OCI-LY3 (cell line): Measurements from ENCODE around the gene DNAH14.
A peak's percentile ranks its signal among the peaks of the same experiment; 100 is the strongest.

Experiments used
- H2AFZ ChIP-seq: fragments of 200-600, 300-600 bp; shearing (Covaris generic); 2 replicates; pipeline ENCODE4 v1.6.0; 2014; ENCODE audit warnings: antibody characterized with exemption, low read depth, low read length
- H3K27ac ChIP-seq: fragments of 200-600, 300-600 bp; sonication (generic); 2 replicates; pipeline ENCODE4 v1.5.1; 2014; ENCODE audit warnings: mild to moderate bottlenecking, low read length, moderate library complexity, mixed read lengths
- H3K27me3 ChIP-seq: fragments of 200-600, 300-600 bp; sonication (generic); 2 replicates; pipeline ENCODE4 v1.6.1; 2014; ENCODE audit warnings: low read depth, low read length, mixed read lengths
- H3K36me3 ChIP-seq: fragments of 200-600, 300-600 bp; sonication (generic); replicated peaks from 2 replicates; pipeline ENCODE3; 2014; ENCODE audit warnings: low read depth, low read length, mixed read lengths
- H3K4me1 ChIP-seq: fragments of 300-600, 200-600 bp; sonication (generic); 2 replicates; pipeline ENCODE4 v1.6.1; 2014; ENCODE audit warnings: low read length, mixed read lengths
- H3K4me2 ChIP-seq: fragments of 200-600, 300-600 bp; sonication (generic); 2 replicates; pipeline ENCODE4 v1.6.1; 2014; ENCODE audit warnings: low read length, mixed read lengths
- H3K4me3 ChIP-seq: fragments of 300-600, 200-600 bp; sonication (generic); 2 replicates; pipeline ENCODE4 v1.5.1; 2014; ENCODE audit warnings: antibody characterized with exemption, mild to moderate bottlenecking, low read length, moderate library complexity
- H3K79me2 ChIP-seq: fragments of 300-600, 200-600 bp; shearing (Covaris generic); 2 replicates; pipeline ENCODE4 v1.6.1; 2014; ENCODE audit warnings: mild to moderate bottlenecking, low read length, mixed read lengths
- H3K9ac ChIP-seq: fragments of 300-600, 200-600 bp; shearing (Covaris generic); 2 replicates; pipeline ENCODE4 v1.6.0; 2014; ENCODE audit warnings: mild to moderate bottlenecking, low read length, moderate library complexity
- H3K9me3 ChIP-seq: fragments of 200-600, 300-600 bp; shearing (Covaris generic); 2 replicates; pipeline ENCODE4 v1.6.1; 2014; ENCODE audit warnings: low read length, mixed read lengths; ENCODE audit not compliant: insufficient read depth
- H4K20me1 ChIP-seq: fragments of 200-600, 300-600 bp; sonication (generic); 2 replicates; pipeline ENCODE4 v1.6.1; 2016; ENCODE audit warnings: low read length, mixed read lengths; ENCODE audit not compliant: insufficient read depth
- EZH2phosphoT487 ChIP-seq: fragments of 200-600 bp; shearing (Covaris generic); IDR thresholded peaks from 2 replicates; pipeline ENCODE4 v1.6.1; 2018; ENCODE audit warnings: antibody characterized with exemption, mixed run types, low read depth
- TF ChIP-seq, protein P1 (sequence below): fragments of 200-600, 300-600 bp; sonication (generic); IDR thresholded peaks from 2 replicates; pipeline ENCODE4 v1.5.1; 2014; ENCODE audit warnings: antibody characterized with exemption, low read length, low read depth

DNAH14 gene

DNA sequence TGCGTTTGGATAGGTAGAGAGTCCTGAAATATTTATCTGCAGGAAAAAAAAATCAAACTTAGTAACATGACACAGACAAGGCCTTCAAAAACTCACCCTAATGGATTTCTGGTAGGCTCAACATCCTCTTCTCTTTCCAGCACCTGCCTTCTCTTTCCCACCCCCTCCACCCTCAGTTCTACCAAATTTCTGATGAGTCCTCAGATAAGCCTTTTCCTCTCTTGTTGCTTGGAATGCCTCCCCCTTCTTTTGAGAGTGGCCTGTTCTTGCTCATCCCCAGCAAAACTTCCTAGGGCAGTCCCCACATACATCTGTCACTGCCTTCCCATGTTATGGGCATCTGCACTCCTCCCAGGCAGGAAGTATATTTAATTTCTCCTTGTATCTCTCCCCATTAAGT is 506.0 kb downstream of the DNAH14 start:
- Histone ChIP-seq H3K36me3 (no peaks in the 10 kb centered on the region), H3K4me2 (peak overlapping the region; percentile 53), H3K9me3 (no peaks in the 10 kb centered on the region), H4K20me1 (no peaks in the 10 kb centered on the region), H3K27me3 (no peaks in the 10 kb centered on the region), H3K79me2 (no peaks in the 10 kb centered on the region), H3K4me1 (peaks cover 46% of the 10 kb centered on the region), H3K27ac (peak overlapping the region; percentile 39), H3K4me3 (peak overlapping the region; percentile 37), H2AFZ (peak overlapping the region; percentile 29), H3K9ac (peak overlapping the region; percentile 12)
- TF ChIP-seq, protein P1, sequence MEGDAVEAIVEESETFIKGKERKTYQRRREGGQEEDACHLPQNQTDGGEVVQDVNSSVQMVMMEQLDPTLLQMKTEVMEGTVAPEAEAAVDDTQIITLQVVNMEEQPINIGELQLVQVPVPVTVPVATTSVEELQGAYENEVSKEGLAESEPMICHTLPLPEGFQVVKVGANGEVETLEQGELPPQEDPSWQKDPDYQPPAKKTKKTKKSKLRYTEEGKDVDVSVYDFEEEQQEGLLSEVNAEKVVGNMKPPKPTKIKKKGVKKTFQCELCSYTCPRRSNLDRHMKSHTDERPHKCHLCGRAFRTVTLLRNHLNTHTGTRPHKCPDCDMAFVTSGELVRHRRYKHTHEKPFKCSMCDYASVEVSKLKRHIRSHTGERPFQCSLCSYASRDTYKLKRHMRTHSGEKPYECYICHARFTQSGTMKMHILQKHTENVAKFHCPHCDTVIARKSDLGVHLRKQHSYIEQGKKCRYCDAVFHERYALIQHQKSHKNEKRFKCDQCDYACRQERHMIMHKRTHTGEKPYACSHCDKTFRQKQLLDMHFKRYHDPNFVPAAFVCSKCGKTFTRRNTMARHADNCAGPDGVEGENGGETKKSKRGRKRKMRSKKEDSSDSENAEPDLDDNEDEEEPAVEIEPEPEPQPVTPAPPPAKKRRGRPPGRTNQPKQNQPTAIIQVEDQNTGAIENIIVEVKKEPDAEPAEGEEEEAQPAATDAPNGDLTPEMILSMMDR, result no peak
- TF ChIP-seq EZH2phosphoT487, result no peak

GRCh38 chr1:225435957-225436392 is 506.5 kb downstream of the DNAH14 start:
- H3K79me2 ChIP-seq, result no peaks in the 10 kb centered on the region
- H3K9ac ChIP-seq, result peak overlapping the region; percentile 12
- H3K4me2 ChIP-seq, result peak overlapping the region; percentile 53
- peak overlapping the region; percentile 29 for H2AFZ ChIP-seq
- no peaks in the 10 kb centered on the region for H4K20me1 ChIP-seq
- H3K27ac ChIP-seq, result peak overlapping the region; percentile 39
- H3K4me1 ChIP-seq, result peaks cover 48% of the 10 kb centered on the region
- H3K27me3 ChIP-seq, result no peaks in the 10 kb centered on the region
- TF ChIP-seq, protein P1, result no peak
- TF ChIP-seq EZH2phosphoT487, result no peak
- H3K4me3 ChIP-seq, result peak overlapping the region; percentile 37
- H3K9me3 ChIP-seq, result no peaks in the 10 kb centered on the region
- H3K36me3 ChIP-seq, result no peaks in the 10 kb centered on the region

DNA sequence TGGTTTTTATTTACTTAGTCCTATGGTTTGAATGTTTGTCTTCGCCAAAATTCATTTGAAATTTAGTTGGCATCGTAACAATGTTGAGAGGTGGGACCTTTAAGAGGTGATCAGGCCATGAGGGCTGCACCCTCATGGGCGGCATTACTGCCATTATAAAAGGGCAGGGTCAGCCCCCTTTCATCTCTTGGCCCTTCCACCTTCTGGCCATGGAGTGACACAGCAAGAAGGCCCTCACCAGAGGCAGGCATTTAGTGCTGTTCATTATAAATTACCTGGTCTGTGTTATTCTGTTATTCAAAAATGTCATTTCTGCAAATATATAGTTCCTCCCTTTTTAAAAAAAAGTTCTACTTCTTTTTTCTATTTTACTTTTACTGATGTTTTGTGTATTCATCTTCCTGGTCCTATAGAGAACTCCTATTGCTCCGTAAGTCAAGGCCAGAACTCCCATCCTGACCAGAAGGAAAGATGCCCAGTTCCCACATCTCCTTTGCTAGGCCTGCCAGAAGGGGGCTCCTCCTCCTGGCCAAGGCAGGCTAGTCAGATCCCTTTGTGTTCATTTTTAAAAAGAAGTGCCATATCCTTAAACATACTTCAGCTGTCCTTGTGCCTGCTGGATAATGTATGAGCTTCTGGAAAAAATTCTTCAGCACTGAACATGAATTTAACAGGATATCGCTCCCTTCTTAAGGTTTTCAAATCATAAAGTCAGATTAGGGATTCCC is 508.4 kb downstream of the DNAH14 start:
- Histone ChIP-seq H3K27ac (no peak overlapping the region), H3K9ac (no peak overlapping the region), H3K4me1 (peaks cover 62% of the 10 kb centered on the region), H3K36me3 (no peaks in the 10 kb centered on the region), H4K20me1 (no peaks in the 10 kb centered on the region), H3K9me3 (no peaks in the 10 kb centered on the region), H3K4me2 (no peak overlapping the region), H3K79me2 (no peaks in the 10 kb centered on the region), H3K4me3 (no peak overlapping the region), H3K27me3 (no peaks in the 10 kb centered on the region), H2AFZ (no peak overlapping the region)
- TF ChIP-seq, protein P1, result peak; percentile 56
- no peak for TF ChIP-seq EZH2phosphoT487

DNA sequence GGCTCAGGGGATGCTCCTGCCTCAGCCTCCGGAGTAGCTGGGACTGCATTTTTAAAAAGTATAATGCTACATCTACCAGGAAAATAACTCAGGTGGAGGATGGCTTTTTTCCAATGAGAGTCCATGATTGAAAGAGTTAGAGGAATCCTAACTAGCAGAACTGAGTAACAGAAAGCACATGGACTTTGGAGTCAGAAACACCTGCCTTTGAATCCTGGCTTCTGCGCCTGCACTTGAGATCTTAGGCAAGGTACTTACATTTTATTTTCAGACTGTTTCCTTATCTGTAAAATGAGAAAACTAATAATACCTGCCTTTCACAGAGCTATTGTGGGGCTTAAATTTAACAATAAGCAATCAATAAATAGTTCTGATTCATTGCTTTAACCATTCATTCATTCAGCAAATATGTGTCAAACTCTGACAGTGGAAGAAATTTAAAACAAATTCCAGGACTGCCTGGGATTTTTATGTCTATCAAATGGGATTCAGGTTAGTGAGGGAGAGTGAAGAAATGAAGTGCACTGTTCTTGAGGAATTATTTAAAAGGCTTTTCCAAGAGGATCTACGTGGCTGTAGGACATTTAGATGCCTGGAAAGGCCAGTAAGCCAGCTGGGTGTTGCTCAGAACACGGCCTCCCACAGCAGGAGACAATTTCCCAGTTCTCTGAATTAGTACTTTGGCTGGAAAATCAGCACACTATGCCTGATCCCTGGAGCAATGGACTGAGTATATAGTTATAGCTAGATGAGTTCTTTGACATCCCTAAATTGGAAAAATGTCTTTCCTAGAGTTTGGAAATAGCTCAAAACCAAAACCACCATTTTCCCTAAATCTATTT is 511.1 kb downstream of the DNAH14 start:
- peak overlapping the region; percentile 71 for H3K4me2 ChIP-seq
- no peak for TF ChIP-seq EZH2phosphoT487
- TF ChIP-seq, protein P1, result no peak
- H3K4me1 ChIP-seq, result peaks cover 56% of the 10 kb centered on the region
- no peaks in the 10 kb centered on the region for H3K27me3 ChIP-seq
- no peak overlapping the region; the same call in 1 of the 2 replicates for H3K9ac ChIP-seq
- H3K36me3 ChIP-seq, result no peaks in the 10 kb centered on the region
- H3K4me3 ChIP-seq, result no peak overlapping the region
- no peak overlapping the region for H3K27ac ChIP-seq
- no peaks in the 10 kb centered on the region for H3K9me3 ChIP-seq
- peak overlapping the region; percentile 97 for H2AFZ ChIP-seq
- no peaks in the 10 kb centered on the region for H4K20me1 ChIP-seq
- H3K79me2 ChIP-seq, result no peaks in the 10 kb centered on the region
